Epithelial cell of esophagus (primary cell): ENCODE measurements around the gene PDZD8.

Source experiments
- DNase-seq: peaks from one replicate; pipeline ENCODE4 v3.0.0; 2010; ENCODE audit warnings: low read depth
- H3K4me3 ChIP-seq: 2 replicates; pipeline ENCODE4 v1.5.1; 2011; ENCODE audit warnings: mild to moderate bottlenecking, low read length, control low read depth
- CTCF ChIP-seq: IDR thresholded peaks from 2 replicates; pipeline ENCODE4 v1.5.1; 2011; ENCODE audit warnings: low read depth, mild to moderate bottlenecking, low read length, control low read depth, inconsistent platforms; ENCODE audit not compliant: insufficient read depth; ENCODE audit errors: missing control alignments

PDZD8 gene

GRCh38 chr10:117350909-117351308, 24.3 kb downstream of the PDZD8 start:
- no peak for TF ChIP-seq CTCF

GRCh38 chr10:117348236-117348635, 27.0 kb downstream of the PDZD8 start:
- no peak for TF ChIP-seq CTCF

More at GRCh38 chr10:117350909-117351308, 24.3 kb downstream of the PDZD8 start:
- H3K4me3 ChIP-seq: no peak overlapping the region
- no peak for DNase-seq

GRCh38 chr10:117346574-117346973, 28.7 kb downstream of the PDZD8 start:
- DNase-seq: no peak
- H3K4me3 ChIP-seq: no peak overlapping the region
- TF ChIP-seq CTCF: no peak

More at GRCh38 chr10:117348236-117348635, 27.0 kb downstream of the PDZD8 start:
- no peak for DNase-seq
- H3K4me3 ChIP-seq: no peak overlapping the region

GRCh38 chr10:117345143-117345542, 30.1 kb downstream of the PDZD8 start:
- H3K4me3 ChIP-seq: no peak overlapping the region
- no peak for TF ChIP-seq CTCF
- no peak for DNase-seq

GRCh38 chr10:117342641-117343040, 32.6 kb downstream of the PDZD8 start:
- no peak overlapping the region for H3K4me3 ChIP-seq
- no peak for TF ChIP-seq CTCF
- peak; percentile 48 for DNase-seq

GRCh38 chr10:117341061-117341460, 34.2 kb downstream of the PDZD8 start:
- TF ChIP-seq CTCF: no peak
- no peak for DNase-seq

GRCh38 chr10:117339979-117340378, 35.3 kb downstream of the PDZD8 start:
- DNase-seq: no peak
- TF ChIP-seq CTCF: no peak
- H3K4me3 ChIP-seq: no peak overlapping the region

More at GRCh38 chr10:117341061-117341460, 34.2 kb downstream of the PDZD8 start:
- no peak overlapping the region for H3K4me3 ChIP-seq
